ENCODE data around the gene C15orf39.

- TF ChIP-seq CTCF (conservative IDR thresholded peaks at IDR 0.05; ENCODE audit: low read depth in 2 of 2) = no peak
- TF ChIP-seq REST (IDR thresholded peaks at IDR 0.05; ENCODE audit: unreplicated experiment) = no peak
- no peak for TF ChIP-seq EZH2 (IDR thresholded peaks at IDR 0.05; ENCODE audit: low read depth, unreplicated experiment)
- no peak for TF ChIP-seq POLR2AphosphoS5 (IDR thresholded peaks at IDR 0.05; ENCODE audit: low read depth)
- no peak for TF ChIP-seq ZNF114 (CRISPR knock-in tag; IDR thresholded peaks at IDR 0.05)
- no peak for TF ChIP-seq EZH2phosphoT487 (IDR thresholded peaks at IDR 0.05; ENCODE audit: unreplicated experiment)
- no peak for TF ChIP-seq ZNF462 (CRISPR knock-in tag; IDR thresholded peaks at IDR 0.05)
- no peak for TF ChIP-seq ETS1 (IDR thresholded peaks at IDR 0.05)
- no peak for TF ChIP-seq CREB1 (CRISPR knock-in tag; IDR thresholded peaks at IDR 0.05; ENCODE audit: low read depth)
- no peak for TF ChIP-seq NANOG (IDR thresholded peaks at IDR 0.05; ENCODE audit: borderline replicate concordance)
- TF ChIP-seq JUNB (IDR thresholded peaks at IDR 0.05; ENCODE audit: unreplicated experiment) = no peak
Measured at GRCh38 chr15:75199357-75199940, 2.2 kb upstream of the C15orf39 start.

Measured in GM23338 (cell line).